ENCODE measurements around the gene CSTF1. TPM values are rescaled to one million over a fixed set of nuclear protein-coding genes. Genes with fewer than 3 reads are reported as not detected.

The CSTF1 gene
- total and polyA plus RNA-seq, 2 of the 8 experiments (the other 6 are each of a cell fraction or from before 2014, with no cell fraction given), result 59.4 to 83.5 TPM

DNA sequence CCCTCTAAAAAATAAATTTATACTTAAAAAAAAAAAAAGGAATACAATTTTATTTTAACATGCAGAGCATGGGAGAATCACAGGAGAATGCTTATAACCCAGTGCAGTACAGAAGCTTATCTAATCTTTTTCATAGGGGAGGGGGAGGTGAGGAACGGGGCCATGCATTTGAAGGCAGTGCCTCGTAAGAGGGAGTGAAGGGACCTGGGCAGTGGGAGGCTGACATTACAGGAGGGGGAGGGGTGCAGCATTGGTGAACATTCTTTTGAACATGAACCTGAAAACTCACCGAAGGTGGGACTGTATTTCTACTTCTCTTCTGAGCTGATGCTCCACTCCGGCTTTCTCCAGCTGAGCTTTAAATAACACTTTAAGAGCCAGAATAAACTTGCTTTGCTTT is 9.7 kb upstream of the CSTF1 start (continued):
- TF ChIP-seq RAD21 (IDR thresholded peaks at IDR 0.05 in 1 of 2, conservative IDR thresholded peaks at IDR 0.05 in 1 of 2; ENCODE audit: low read depth in 2 of 2, low read length in 2 of 2), result no peak
- no peak for TF ChIP-seq JUN (IDR thresholded peaks at IDR 0.05; ENCODE audit: low read depth, low read length)
- TF ChIP-seq, protein P1, sequence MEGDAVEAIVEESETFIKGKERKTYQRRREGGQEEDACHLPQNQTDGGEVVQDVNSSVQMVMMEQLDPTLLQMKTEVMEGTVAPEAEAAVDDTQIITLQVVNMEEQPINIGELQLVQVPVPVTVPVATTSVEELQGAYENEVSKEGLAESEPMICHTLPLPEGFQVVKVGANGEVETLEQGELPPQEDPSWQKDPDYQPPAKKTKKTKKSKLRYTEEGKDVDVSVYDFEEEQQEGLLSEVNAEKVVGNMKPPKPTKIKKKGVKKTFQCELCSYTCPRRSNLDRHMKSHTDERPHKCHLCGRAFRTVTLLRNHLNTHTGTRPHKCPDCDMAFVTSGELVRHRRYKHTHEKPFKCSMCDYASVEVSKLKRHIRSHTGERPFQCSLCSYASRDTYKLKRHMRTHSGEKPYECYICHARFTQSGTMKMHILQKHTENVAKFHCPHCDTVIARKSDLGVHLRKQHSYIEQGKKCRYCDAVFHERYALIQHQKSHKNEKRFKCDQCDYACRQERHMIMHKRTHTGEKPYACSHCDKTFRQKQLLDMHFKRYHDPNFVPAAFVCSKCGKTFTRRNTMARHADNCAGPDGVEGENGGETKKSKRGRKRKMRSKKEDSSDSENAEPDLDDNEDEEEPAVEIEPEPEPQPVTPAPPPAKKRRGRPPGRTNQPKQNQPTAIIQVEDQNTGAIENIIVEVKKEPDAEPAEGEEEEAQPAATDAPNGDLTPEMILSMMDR (IDR thresholded peaks at IDR 0.05; ENCODE audit: control extremely low read depth in 1 of 3, insufficient read depth in 1 of 3, low read depth in 1 of 3, low read length in 3 of 3), result no peak
- TF ChIP-seq SP2 (IDR thresholded peaks at IDR 0.05; ENCODE audit: low read length), result no peak
- no peak for TF ChIP-seq CEBPB (IDR thresholded peaks at IDR 0.05; ENCODE audit: low read depth, low read length)
